Gastrocnemius medialis (tissue), 4 donors: Measurements from ENCODE around the gene MITD1. TPM values are rescaled to one million over a fixed set of nuclear protein-coding genes. Genes with fewer than 3 reads are reported as not detected.

Experiments used
- ATAC-seq, 2 donors: fragments of 150-250 bp; one replicate each; pipeline ENCODE4 v1.9.1; 2016
- DNase-seq, 2 donors: peaks; one replicate each; pipeline ENCODE4 v3.0.0-alpha.2; 2019
- H3K27ac ChIP-seq, 4 donors: fragments of 200-600 bp; sonication (generic); 1 replicate in 1 of 4; 2 replicates in 3 of 4; pipeline ENCODE4 v1.5.1; 2016 to 2018; ENCODE audit warnings: mild to moderate bottlenecking in 2 of 4, moderate library complexity in 1 of 4
- H3K27me3 ChIP-seq, 3 donors: fragments of 200-600 bp; sonication (generic) in 2 of 3; 1 replicate in 1 of 3; 2 replicates in 2 of 3; pipeline versions ENCODE4 v1.5.1 to v1.6.0; 2016 to 2019; ENCODE audit warnings: mild to moderate bottlenecking in 1 of 3, moderate library complexity in 1 of 3
- H3K36me3 ChIP-seq, 2 donors: fragments of 200-600 bp; sonication (generic) in 1 of 2; one replicate each; pipeline ENCODE4 v1.5.1; 2017 to 2018
- H3K4me1 ChIP-seq, 2 donors: fragments of 200-600 bp; sonication (generic) in 1 of 2; one replicate each; pipeline ENCODE4 v1.5.1; 2016 to 2017; ENCODE audit warnings: mild to moderate bottlenecking in 2 of 2
- H3K4me3 ChIP-seq, 4 donors: fragments of 200-600 bp; sonication (generic) in 3 of 4; 1 replicate in 1 of 4; 2 replicates in 3 of 4; pipeline ENCODE4 v1.5.1; 2016 to 2019; ENCODE audit warnings: mild to moderate bottlenecking in 2 of 4
- H3K9me3 ChIP-seq, 3 donors: fragments of 200-600 bp; sonication (generic) in 2 of 3; 1 replicate in 1 of 3; 2 replicates in 2 of 3; pipeline ENCODE4 v1.5.1; 2016 to 2019
- CTCF ChIP-seq, 5 experiments: fragments of 450-650 bp in 3 of 5; fragments of 200-600 bp in 2 of 5; sonication (generic) in 2 of 5; IDR thresholded peaks in 4 of 5; conservative IDR thresholded peaks in 1 of 5; 1 replicate in 4 of 5; 2 replicates in 1 of 5; pipeline ENCODE4 v1.5.1; 2016 to 2019; ENCODE audit warnings: antibody characterized with exemption in 5 of 5, mild to moderate bottlenecking in 3 of 5, moderate library complexity in 3 of 5
- POLR2A ChIP-seq, 2 donors: fragments of 450-650 bp; IDR thresholded peaks; one replicate each; pipeline ENCODE4 v1.6.1; 2017; ENCODE audit warnings: antibody characterized with exemption in 2 of 2, mild to moderate bottlenecking in 2 of 2, moderate library complexity in 2 of 2
- in situ Hi-C, 4 donors: fragments of 200-750 bp; cut with MboI; loops; one replicate each; pipeline versions ENCODE4 v1.15.0 to v1.8.0; 2017; ENCODE audit warnings: low sequenced_read_pairs in 4 of 4
- intact Hi-C: fragments of 100-400 bp; cut with DNase I; formaldehyde crosslinking; loops from one replicate; pipeline ENCODE4 v1.15.1; 2023; ENCODE audit warnings: low total_unique reads
- total RNA-seq, 4 donors: library from RNA; depleted of rRNA; stranded (reverse); fragments of >200 nt; gene quantifications; one replicate each; pipeline versions ENCODE4 v1.1.0 to v1.2.3, GENCODE V29; 2016

The MITD1 gene
- total RNA-seq, 4 donors from 2014 or later, result 12.3 to 16.8 (median 13.2) TPM

GRCh38 chr2:99188357-99188756 is 7.5 kb upstream of the MITD1 start:
- H3K36me3 ChIP-seq, result peaks cover 0 to 21% of the 10 kb centered on the region in 2 donors
- intact Hi-C loops, result no loop called here
- TF ChIP-seq POLR2A (IDR thresholded peaks at IDR 0.05) (no peak), CTCF (IDR thresholded peaks at IDR 0.05 in 4 of 5, conservative IDR thresholded peaks at IDR 0.05 in 1 of 5) (no peak)

GRCh38 chr2:99187011-99187410 is 6.2 kb upstream of the MITD1 start:
- Histone ChIP-seq H3K27me3 (no peaks in the 10 kb centered on the region), H3K9me3 (no peaks in the 10 kb centered on the region), H3K36me3 (peaks cover 0 to 16% of the 10 kb centered on the region in 2 donors), H3K4me1 (peaks cover 11 to 12% of the 10 kb centered on the region in 2 donors), H3K4me3 (no peak overlapping the region), H3K27ac (no peak overlapping the region)
- intact Hi-C loops, result no loop called here
- no peak for TF ChIP-seq CTCF (IDR thresholded peaks at IDR 0.05 in 4 of 5, conservative IDR thresholded peaks at IDR 0.05 in 1 of 5)
- DNase-seq (no peak), ATAC-seq (no peak)
- in situ Hi-C loops, result loop anchor here (10.0 to 25.0 kb wide), 6 partner anchors 150 to 1375 kb away; partner anchors contain the start of genes REV1 (in 4 of the 4), EIF5B (in 2 of the 4), TXNDC9 (in 2 of the 4) and COA5 (in 1 of the 4)

More at GRCh38 chr2:99188357-99188756, 7.5 kb upstream of the MITD1 start:
- Histone ChIP-seq H3K4me1 (no peaks in the 10 kb centered on the region), H3K27me3 (no peaks in the 10 kb centered on the region), H3K27ac (no peak overlapping the region), H3K9me3 (no peaks in the 10 kb centered on the region), H3K4me3 (no peak overlapping the region)
- DNase-seq, result no peak
- in situ Hi-C loops, result loop anchor here (10.0 to 25.0 kb wide), 6 partner anchors 149 to 1374 kb away; partner anchors contain the start of genes REV1 (in 4 of the 4), EIF5B (in 2 of the 4), TXNDC9 (in 2 of the 4) and COA5 (in 1 of the 4)
- no peak for ATAC-seq

GRCh38 chr2:99184811-99185210 is 4.0 kb upstream of the MITD1 start:
- in situ Hi-C loops (loop anchor here (10.0 to 25.0 kb wide), 6 partner anchors 152 to 1377 kb away; partner anchors contain the start of genes REV1 (in 4 of the 4), EIF5B (in 2 of the 4), TXNDC9 (in 2 of the 4) and COA5 (in 1 of the 4)), intact Hi-C loops (no loop called here)
- Histone ChIP-seq H3K4me3 (no peak overlapping the region), H3K36me3 (peaks cover 0 to 10% of the 10 kb centered on the region in 2 donors), H3K9me3 (no peaks in the 10 kb centered on the region), H3K4me1 (peaks cover 21 to 25% of the 10 kb centered on the region in 2 donors), H3K27me3 (no peaks in the 10 kb centered on the region), H3K27ac (no peak overlapping the region)
- DNase-seq (no peak), ATAC-seq (no peak)
- TF ChIP-seq POLR2A (IDR thresholded peaks at IDR 0.05), result no peak
- no peak for TF ChIP-seq CTCF (IDR thresholded peaks at IDR 0.05 in 4 of 5, conservative IDR thresholded peaks at IDR 0.05 in 1 of 5)

GRCh38 chr2:99183025-99183424 is 2.2 kb upstream of the MITD1 start:
- H3K27me3 ChIP-seq, result no peaks in the 10 kb centered on the region
- intact Hi-C loops, result no loop called here
- in situ Hi-C loops, result loop anchor here (10.0 to 25.0 kb wide), 6 partner anchors 154 to 1379 kb away; partner anchors contain the start of genes REV1 (in 4 of the 4), EIF5B (in 2 of the 4), TXNDC9 (in 2 of the 4) and COA5 (in 1 of the 4)
- no peak for TF ChIP-seq CTCF (IDR thresholded peaks at IDR 0.05 in 4 of 5, conservative IDR thresholded peaks at IDR 0.05 in 1 of 5)
- TF ChIP-seq POLR2A (IDR thresholded peaks at IDR 0.05), result no peak
- no peak overlapping the region for H3K27ac ChIP-seq
- H3K9me3 ChIP-seq, result no peaks in the 10 kb centered on the region
- ATAC-seq, result no peak
- no peak overlapping the region for H3K4me3 ChIP-seq
- H3K4me1 ChIP-seq, result peaks cover 23 to 33% of the 10 kb centered on the region in 2 donors
- DNase-seq, result no peak
- peaks cover 0 to 10% of the 10 kb centered on the region in 2 donors for H3K36me3 ChIP-seq
